HepG2 (cell line): ENCODE measurements around the gene MAPK8IP1. TPM values are rescaled to one million over a fixed set of nuclear protein-coding genes. Genes with fewer than 3 reads are reported as not detected.

Source experiments
- BRCA1 ChIP-seq: sonication (generic); formaldehyde crosslinking; IDR thresholded peaks from 2 replicates; pipeline ENCODE4 v1.4.0; 2020; ENCODE audit warnings: missing genetic modification reagents
- CEBPG ChIP-seq: IDR thresholded peaks from 2 replicates; pipeline ENCODE4 v1.6.1; 2016
- GTF2F1 ChIP-seq: fragments of 150-350 bp; IDR thresholded peaks from 2 replicates; pipeline ENCODE4 v1.6.1; 2014; ENCODE audit warnings: low read length
- NR2F2 ChIP-seq: IDR thresholded peaks from 2 replicates; pipeline ENCODE4 v1.6.1; 2012; ENCODE audit warnings: low read depth, inconsistent platforms, borderline replicate concordance
- PHF8 ChIP-seq: sonication (generic); formaldehyde crosslinking; IDR thresholded peaks from 2 replicates; pipeline ENCODE4 v1.5.0; 2020; ENCODE audit warnings: missing genetic modification reagents
- PRMT3 ChIP-seq: sonication (generic); formaldehyde crosslinking; IDR thresholded peaks from 2 replicates; pipeline ENCODE4 v1.8.1; 2022; ENCODE audit warnings: low read depth, mild to moderate bottlenecking, moderate library complexity, missing genetic modification reagents, borderline replicate concordance
- SOX6 ChIP-seq, 2 experiments: fragments of 450-650 bp in 1 of 2; sonication (generic) in 1 of 2; formaldehyde crosslinking in 1 of 2; IDR thresholded peaks; 2 replicates each; pipeline versions ENCODE4 v1.4.0 to v1.6.1; 2017 to 2020; ENCODE audit warnings: antibody characterized with exemption in 1 of 2, mild to moderate bottlenecking in 1 of 2, missing genetic modification reagents in 1 of 2
- YEATS2 ChIP-seq: sonication (generic); formaldehyde crosslinking; IDR thresholded peaks from 2 replicates; pipeline ENCODE4 v1.4.0; 2020; ENCODE audit warnings: missing genetic modification reagents, borderline replicate concordance
- YEATS4 ChIP-seq: sonication (generic); formaldehyde crosslinking; IDR thresholded peaks from 2 replicates; pipeline ENCODE4 v1.4.0; 2020; ENCODE audit warnings: missing genetic modification reagents, borderline replicate concordance
- ZNF12 ChIP-seq: sonication (generic); formaldehyde crosslinking; IDR thresholded peaks from 2 replicates; pipeline ENCODE4 v1.5.0; 2020; ENCODE audit warnings: missing genetic modification reagents
- ZNF136 ChIP-seq: sonication (generic); formaldehyde crosslinking; IDR thresholded peaks from 2 replicates; pipeline ENCODE4 v1.8.1; 2022; ENCODE audit warnings: low read depth, mild to moderate bottlenecking, moderate library complexity, missing genetic modification reagents
- ZNF264 ChIP-seq: sonication (generic); formaldehyde crosslinking; IDR thresholded peaks from 2 replicates; pipeline ENCODE4 v1.4.0; 2020; ENCODE audit warnings: missing genetic modification reagents
- ZNF282 ChIP-seq: fragments of 450-650 bp; IDR thresholded peaks from 2 replicates; pipeline ENCODE4 v1.6.1; 2018; ENCODE audit not compliant: partially characterized antibody
- ZNF569 ChIP-seq: sonication (generic); formaldehyde crosslinking; IDR thresholded peaks from 2 replicates; pipeline ENCODE4 v1.5.0; 2020; ENCODE audit warnings: mild to moderate bottlenecking, missing genetic modification reagents, moderate library complexity, borderline replicate concordance
- ZNF776 ChIP-seq: sonication (generic); formaldehyde crosslinking; IDR thresholded peaks from 2 replicates; pipeline ENCODE4 v1.4.0; 2020; ENCODE audit warnings: mild to moderate bottlenecking, missing genetic modification reagents
- ZNF879 ChIP-seq: sonication (generic); formaldehyde crosslinking; IDR thresholded peaks from 2 replicates; pipeline ENCODE4 v1.8.1; 2023; ENCODE audit warnings: missing genetic modification reagents
- polyA plus RNA-seq, 8 experiments: library from polyadenylated mRNA; depleted of rRNA in 3 of 8; stranded (reverse) in 7 of 8; unstranded in 1 of 8; fragments of >200 nt; fragmentation: Illumina TruSeq in 4 of 8; extraction: Trizol in 4 of 8; gene quantifications; 2 replicates each; pipeline versions ENCODE4 v1.2.1 to v1.2.3, GENCODE V29; 2011 to 2016; ENCODE audit warnings: low read depth in 4 of 8, missing spikeins in 1 of 8, mixed read lengths in 1 of 8; ENCODE audit not compliant: insufficient read depth in 1 of 8
- total RNA-seq, 5 experiments: library from RNA; depleted of rRNA; stranded (reverse); fragments of >200 nt; fragmentation: Illumina TruSeq; extraction: Trizol; gene quantifications; 2 replicates each; pipeline ENCODE4 v1.2.3, GENCODE V29; 2016; ENCODE audit warnings: low read depth in 1 of 5
- TF ChIP-seq, protein P1 (sequence below): sonication (generic); formaldehyde crosslinking; IDR thresholded peaks from 2 replicates; pipeline ENCODE4 v1.9.0; 2021; ENCODE audit warnings: missing genetic modification reagents, borderline replicate concordance
- TF ChIP-seq, protein P2 (sequence below): sonication (generic); formaldehyde crosslinking; conservative IDR thresholded peaks from 2 replicates; pipeline ENCODE4 v1.5.0; 2020; ENCODE audit warnings: missing genetic modification reagents
- TF ChIP-seq, protein P3 (sequence below): sonication (generic); formaldehyde crosslinking; IDR thresholded peaks from 2 replicates; pipeline ENCODE4 v1.4.0; 2020; ENCODE audit warnings: mild to moderate bottlenecking, missing genetic modification reagents
- TF ChIP-seq, protein P4 (sequence below): IDR thresholded peaks from 2 replicates; pipeline ENCODE4 v1.6.1; 2016; ENCODE audit warnings: low read depth, control low read depth
- TF ChIP-seq, protein P5 (sequence below): sonication (generic); formaldehyde crosslinking; IDR thresholded peaks from 2 replicates; pipeline ENCODE4 v1.8.1; 2023; ENCODE audit warnings: mild to moderate bottlenecking, moderate library complexity, missing genetic modification reagents
- TF ChIP-seq, protein P6 (sequence below): sonication (generic); formaldehyde crosslinking; IDR thresholded peaks from 2 replicates; pipeline ENCODE4 v1.4.0; 2020; ENCODE audit warnings: missing genetic modification reagents

Gene MAPK8IP1
- total and polyA plus RNA-seq, 2 of the 13 experiments (the other 11 are each of a cell fraction or from before 2014, with no cell fraction given) = 2.2 to 4.2 TPM

DNA sequence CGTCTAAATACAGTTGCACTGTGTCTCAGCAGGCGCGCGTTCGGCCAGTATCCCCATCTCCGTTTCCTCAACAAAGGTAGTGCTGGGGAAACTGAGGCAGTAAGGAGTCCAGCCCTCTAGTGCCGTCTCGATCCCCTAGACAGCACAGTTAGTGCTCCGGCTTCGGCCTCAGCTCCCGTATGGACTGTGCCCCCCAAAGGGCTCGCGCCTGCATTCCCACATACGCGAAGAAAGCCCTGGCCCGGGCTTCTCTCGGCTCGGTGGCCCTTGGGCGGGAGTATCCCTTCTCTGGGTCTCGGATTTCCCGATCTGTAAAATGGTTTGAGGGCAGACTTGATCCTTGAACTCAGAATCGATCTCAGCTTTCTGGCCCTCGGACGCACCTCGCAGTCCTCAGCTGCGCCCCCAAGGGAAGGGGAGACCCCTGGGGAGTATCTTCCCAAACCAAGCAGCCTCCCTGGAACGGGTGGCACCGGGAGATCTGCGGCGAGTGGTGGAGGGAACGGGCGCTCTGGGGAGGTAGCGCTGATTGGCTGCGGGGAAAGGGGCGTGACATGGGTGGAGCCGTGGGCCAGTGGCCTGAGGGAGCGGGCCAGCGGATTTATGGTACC, 33.0 kb downstream of the MAPK8IP1 start (continued):
- TF ChIP-seq SOX6 (IDR thresholded peaks at IDR 0.05) (no peak), SOX6 (CRISPR knock-in tag; IDR thresholded peaks at IDR 0.05) (peak; percentile 49), NR2F2 (no peak), ZNF776 (CRISPR knock-in tag) (peak; percentile 53; the same call in 1 of the 2 replicates), BRCA1 (no peak), ZNF264 (no peak), YEATS4 (CRISPR knock-in tag) (no peak; the same call in 1 of the 2 replicates), PRMT3 (no peak), ZNF569 (CRISPR knock-in tag) (no peak), ZNF879 (CRISPR knock-in tag) (no peak), CEBPG (CRISPR knock-in tag) (no peak), GTF2F1 (no peak), PHF8 (peak; percentile 70), YEATS2 (no peak), ZNF282 (no peak), ZNF12 (CRISPR knock-in tag) (no peak), ZNF136 (no peak)
- TF ChIP-seq, protein P1, sequence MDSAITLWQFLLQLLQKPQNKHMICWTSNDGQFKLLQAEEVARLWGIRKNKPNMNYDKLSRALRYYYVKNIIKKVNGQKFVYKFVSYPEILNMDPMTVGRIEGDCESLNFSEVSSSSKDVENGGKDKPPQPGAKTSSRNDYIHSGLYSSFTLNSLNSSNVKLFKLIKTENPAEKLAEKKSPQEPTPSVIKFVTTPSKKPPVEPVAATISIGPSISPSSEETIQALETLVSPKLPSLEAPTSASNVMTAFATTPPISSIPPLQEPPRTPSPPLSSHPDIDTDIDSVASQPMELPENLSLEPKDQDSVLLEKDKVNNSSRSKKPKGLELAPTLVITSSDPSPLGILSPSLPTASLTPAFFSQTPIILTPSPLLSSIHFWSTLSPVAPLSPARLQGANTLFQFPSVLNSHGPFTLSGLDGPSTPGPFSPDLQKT = no peak
- TF ChIP-seq, protein P2, sequence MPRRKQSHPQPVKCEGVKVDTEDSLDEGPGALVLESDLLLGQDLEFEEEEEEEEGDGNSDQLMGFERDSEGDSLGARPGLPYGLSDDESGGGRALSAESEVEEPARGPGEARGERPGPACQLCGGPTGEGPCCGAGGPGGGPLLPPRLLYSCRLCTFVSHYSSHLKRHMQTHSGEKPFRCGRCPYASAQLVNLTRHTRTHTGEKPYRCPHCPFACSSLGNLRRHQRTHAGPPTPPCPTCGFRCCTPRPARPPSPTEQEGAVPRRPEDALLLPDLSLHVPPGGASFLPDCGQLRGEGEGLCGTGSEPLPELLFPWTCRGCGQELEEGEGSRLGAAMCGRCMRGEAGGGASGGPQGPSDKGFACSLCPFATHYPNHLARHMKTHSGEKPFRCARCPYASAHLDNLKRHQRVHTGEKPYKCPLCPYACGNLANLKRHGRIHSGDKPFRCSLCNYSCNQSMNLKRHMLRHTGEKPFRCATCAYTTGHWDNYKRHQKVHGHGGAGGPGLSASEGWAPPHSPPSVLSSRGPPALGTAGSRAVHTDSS = no peak
- TF ChIP-seq, protein P3, sequence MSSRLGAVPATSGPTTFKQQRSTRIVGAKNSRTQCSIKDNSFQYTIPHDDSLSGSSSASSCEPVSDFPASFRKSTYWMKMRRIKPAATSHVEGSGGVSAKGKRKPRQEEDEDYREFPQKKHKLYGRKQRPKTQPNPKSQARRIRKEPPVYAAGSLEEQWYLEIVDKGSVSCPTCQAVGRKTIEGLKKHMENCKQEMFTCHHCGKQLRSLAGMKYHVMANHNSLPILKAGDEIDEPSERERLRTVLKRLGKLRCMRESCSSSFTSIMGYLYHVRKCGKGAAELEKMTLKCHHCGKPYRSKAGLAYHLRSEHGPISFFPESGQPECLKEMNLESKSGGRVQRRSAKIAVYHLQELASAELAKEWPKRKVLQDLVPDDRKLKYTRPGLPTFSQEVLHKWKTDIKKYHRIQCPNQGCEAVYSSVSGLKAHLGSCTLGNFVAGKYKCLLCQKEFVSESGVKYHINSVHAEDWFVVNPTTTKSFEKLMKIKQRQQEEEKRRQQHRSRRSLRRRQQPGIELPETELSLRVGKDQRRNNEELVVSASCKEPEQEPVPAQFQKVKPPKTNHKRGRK (CRISPR knock-in tag) = no peak
- TF ChIP-seq, protein P4, sequence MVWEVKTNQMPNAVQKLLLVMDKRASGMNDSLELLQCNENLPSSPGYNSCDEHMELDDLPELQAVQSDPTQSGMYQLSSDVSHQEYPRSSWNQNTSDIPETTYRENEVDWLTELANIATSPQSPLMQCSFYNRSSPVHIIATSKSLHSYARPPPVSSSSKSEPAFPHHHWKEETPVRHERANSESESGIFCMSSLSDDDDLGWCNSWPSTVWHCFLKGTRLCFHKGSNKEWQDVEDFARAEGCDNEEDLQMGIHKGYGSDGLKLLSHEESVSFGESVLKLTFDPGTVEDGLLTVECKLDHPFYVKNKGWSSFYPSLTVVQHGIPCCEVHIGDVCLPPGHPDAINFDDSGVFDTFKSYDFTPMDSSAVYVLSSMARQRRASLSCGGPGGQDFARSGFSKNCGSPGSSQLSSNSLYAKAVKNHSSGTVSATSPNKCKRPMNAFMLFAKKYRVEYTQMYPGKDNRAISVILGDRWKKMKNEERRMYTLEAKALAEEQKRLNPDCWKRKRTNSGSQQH = no peak
- TF ChIP-seq, protein P5, sequence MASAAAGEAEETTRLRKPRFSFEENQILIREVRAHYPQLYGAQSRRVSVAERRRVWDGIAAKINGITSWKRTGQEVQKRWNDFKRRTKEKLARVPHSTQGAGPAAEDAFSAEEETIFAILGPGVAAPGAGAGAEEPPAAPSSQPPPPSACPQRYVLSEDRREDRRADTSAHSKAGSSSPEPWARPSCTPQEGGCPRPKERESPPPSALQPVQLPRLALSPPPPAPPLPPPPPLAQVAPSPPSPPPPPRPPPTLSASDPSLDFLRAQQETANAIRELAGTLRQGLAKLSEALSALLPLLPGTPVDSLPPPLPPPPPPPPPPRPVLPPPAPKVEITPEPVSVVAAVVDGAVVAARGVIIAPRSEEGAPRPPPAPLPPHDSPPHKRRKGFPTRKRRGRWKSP = no peak; the same call in 1 of the 2 replicates
- TF ChIP-seq, protein P6, sequence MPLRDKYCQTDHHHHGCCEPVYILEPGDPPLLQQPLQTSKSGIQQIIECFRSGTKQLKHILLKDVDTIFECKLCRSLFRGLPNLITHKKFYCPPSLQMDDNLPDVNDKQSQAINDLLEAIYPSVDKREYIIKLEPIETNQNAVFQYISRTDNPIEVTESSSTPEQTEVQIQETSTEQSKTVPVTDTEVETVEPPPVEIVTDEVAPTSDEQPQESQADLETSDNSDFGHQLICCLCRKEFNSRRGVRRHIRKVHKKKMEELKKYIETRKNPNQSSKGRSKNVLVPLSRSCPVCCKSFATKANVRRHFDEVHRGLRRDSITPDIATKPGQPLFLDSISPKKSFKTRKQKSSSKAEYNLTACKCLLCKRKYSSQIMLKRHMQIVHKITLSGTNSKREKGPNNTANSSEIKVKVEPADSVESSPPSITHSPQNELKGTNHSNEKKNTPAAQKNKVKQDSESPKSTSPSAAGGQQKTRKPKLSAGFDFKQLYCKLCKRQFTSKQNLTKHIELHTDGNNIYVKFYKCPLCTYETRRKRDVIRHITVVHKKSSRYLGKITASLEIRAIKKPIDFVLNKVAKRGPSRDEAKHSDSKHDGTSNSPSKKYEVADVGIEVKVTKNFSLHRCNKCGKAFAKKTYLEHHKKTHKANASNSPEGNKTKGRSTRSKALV = no peak
